Mucosa of stomach (tissue), 1 donor: ENCODE measurements around the gene PHACTR1.

ENCODE experiments used
- H3K27me3 ChIP-seq: one replicate; pipeline ENCODE4 v1.7.0; 2013; ENCODE audit warnings: mild to moderate bottlenecking, low read length; ENCODE audit not compliant: control insufficient read depth, insufficient read depth
- H3K36me3 ChIP-seq: one replicate; pipeline ENCODE4 v1.7.0; 2013; ENCODE audit warnings: low read length; ENCODE audit not compliant: control insufficient read depth, insufficient read depth
- H3K4me1 ChIP-seq: one replicate; pipeline ENCODE4 v1.7.0; 2013; ENCODE audit warnings: mild to moderate bottlenecking, low read length; ENCODE audit not compliant: control insufficient read depth, insufficient read depth
- H3K4me3 ChIP-seq: one replicate; pipeline ENCODE4 v1.7.0; 2013; ENCODE audit warnings: low read length
- H3K9ac ChIP-seq: one replicate; pipeline ENCODE4 v1.7.0; 2013; ENCODE audit warnings: mild to moderate bottlenecking, low read length, moderate library complexity
- H3K9me3 ChIP-seq: one replicate; pipeline ENCODE4 v1.7.0; 2013; ENCODE audit warnings: mild to moderate bottlenecking, low read length, moderate library complexity; ENCODE audit not compliant: control insufficient read depth
- donor health status: Pancreatic carcinoma.

The PHACTR1 gene

DNA sequence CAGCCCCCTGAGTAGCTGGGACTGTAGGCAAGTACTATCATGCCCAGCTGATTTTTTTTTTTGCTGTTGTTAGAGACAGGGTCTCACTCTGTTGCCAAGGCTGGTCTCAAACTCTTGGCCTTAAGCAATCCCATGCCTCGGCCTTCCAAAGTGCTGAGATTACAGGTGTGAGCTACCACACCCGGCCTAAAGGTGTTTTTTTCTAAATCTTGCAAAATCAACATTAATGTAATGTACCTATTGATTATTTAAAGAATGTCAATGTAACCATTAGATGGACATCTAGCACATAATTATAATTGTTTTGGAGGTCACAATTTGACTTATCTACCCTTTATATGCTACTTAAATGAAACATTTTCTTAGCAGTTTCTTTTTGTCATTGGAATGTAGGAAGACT is 126.1 kb downstream of the PHACTR1 start:
- Histone ChIP-seq H3K27me3 (no peaks in the 10 kb centered on the region), H3K9me3 (no peaks in the 10 kb centered on the region), H3K4me1 (no peaks in the 10 kb centered on the region), H3K36me3 (no peaks in the 10 kb centered on the region), H3K4me3 (no peak overlapping the region), H3K9ac (no peak overlapping the region)

DNA sequence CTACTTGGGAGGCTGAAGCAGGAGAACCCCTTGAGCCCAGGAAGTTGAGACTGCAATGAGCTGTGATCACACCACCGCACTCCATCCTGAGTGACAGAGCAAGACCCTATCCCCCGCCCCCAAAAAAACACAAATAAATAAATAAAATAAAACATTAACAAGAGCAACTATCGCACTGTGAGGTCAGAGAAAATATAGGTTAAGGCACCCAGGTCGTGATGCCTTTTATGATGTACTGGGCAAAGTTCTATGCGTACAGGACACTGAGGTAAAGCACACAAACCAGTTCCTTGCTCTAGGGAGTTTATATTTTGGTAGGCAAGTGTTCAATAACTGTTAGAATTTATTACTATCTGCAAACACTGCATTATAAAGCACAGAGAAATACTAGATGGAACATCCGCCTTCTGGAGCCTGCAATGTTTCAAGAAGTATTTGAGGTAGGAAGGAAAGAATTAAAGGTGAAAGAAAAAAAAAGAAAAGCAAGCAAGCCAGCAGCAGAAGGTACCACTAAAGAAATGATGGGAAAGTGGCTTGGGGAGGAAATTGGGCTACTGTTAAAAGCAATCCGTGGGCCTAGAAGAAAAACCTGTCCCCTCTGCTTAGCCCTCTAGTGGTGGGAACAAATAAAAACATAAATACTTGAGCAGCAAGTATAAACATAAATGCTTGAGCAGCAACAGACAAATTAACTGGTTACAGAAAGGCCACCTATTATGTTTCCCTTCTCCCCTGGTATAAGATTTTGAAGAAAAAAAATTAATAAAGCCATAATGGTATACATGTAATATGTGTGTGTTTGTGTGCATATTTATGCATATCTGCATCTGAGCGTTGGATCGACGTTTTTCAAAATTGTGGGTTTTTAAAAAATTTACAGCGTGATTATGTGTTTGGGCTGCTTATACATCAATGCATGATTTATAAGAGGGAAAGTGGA is 128.0 kb downstream of the PHACTR1 start:
- no peaks in the 10 kb centered on the region for H3K9me3 ChIP-seq
- H3K4me1 ChIP-seq = no peaks in the 10 kb centered on the region

DNA sequence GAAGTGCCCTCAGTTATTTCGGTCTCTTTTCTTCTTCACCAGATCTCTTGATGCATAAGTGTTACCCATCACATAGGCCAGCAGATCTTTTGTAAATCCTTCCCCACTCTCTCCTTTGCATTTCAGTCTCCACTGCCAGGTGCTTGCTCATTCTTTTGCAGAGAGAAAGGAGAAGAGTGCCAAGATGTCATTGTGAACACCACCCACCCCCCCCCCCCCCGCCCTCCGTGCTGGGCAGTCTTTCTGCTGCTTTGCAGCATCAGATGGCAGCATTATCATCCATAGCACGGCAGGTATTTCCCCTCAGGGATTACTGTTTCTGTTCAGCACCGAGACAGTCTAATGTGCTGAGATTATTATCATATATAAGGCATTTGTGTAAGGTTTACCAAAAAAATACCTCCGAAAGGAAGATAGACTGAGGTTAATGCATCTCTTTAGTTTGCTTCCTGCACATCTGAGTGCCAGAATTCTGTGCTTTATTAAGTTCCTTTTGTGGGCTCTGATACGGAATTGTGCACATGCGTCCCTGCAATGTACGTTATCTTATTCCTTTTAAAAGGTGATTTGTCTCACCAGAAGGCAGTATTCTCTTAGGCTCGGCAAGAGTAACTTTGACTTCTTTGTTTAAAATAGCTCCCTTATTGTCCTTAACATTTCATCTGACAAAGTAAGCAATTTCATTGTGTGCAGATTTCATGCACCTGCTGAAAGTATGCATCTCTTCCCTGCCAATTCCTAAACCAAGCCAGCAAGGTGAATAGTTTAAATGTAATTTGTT is 128.8 kb downstream of the PHACTR1 start:
- H3K9ac ChIP-seq = no peak overlapping the region
- no peaks in the 10 kb centered on the region for H3K9me3 ChIP-seq
- no peaks in the 10 kb centered on the region for H3K4me1 ChIP-seq
- H3K27me3 ChIP-seq = no peaks in the 10 kb centered on the region
- no peaks in the 10 kb centered on the region for H3K36me3 ChIP-seq
- no peak overlapping the region for H3K4me3 ChIP-seq

More for the DNA sequence above, 128.0 kb downstream of the PHACTR1 start:
- Histone ChIP-seq H3K4me3 (no peak overlapping the region), H3K36me3 (no peaks in the 10 kb centered on the region), H3K9ac (no peak overlapping the region), H3K27me3 (no peaks in the 10 kb centered on the region)

DNA sequence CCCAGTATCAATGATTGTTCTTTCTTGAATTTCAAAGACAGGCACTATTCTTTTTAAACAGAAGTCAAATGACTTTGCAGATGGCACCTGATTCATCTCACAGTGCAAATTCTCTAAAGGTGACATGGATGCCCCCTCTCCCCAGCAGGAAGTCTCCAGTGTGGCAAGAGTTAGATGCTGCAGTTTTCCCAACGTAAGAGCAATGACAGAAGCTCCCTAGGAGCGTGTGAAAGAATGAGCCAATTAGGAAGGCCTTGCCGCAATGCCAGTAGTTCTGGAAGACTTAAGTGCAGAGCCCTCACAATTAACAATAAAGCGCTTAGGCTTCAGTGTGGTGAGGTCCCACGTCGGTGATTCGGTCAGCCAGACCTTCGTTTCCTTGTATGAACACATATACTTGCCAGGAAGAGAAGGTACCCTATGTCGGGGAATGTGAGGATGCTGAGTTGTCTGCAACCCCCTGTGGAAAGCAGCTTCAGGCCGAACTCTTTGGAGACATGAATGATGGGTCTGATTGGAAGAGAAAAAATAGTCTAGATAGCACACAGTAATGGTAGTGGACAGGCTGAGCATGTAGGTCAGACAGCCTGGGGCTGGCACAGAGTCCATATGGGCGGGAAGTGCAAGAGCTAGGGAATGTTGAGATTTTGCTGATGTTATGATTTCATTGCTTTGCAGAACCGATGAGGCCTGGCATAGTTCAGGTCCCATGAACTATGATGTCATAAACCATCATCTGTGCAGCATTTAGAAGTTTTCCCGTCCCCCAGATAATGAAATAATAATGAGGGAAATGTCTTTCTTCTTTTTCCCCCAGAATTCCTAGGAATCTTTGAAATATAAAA is 132.6 kb downstream of the PHACTR1 start:
- Histone ChIP-seq H3K36me3 (no peaks in the 10 kb centered on the region), H3K9ac (no peak overlapping the region), H3K4me3 (no peak overlapping the region), H3K9me3 (no peaks in the 10 kb centered on the region), H3K27me3 (no peaks in the 10 kb centered on the region), H3K4me1 (no peaks in the 10 kb centered on the region)

DNA sequence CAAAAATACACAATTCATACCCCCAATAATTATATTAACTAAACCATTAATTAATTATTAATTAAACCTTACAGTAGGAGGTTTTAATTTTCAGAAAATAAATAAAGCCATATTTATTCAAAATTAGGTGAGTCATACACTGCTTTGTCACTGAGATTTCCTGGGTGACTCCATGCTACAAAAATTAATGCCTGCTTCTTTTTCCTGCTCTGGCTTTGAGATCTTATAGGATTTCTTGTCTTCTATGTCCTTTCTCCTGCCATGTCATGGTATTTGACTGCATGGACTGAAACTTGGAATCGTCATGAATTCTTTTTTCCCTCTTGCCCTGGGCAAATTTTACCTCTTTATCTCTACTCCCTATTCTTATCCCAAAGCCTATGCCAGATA is 133.2 kb downstream of the PHACTR1 start:
- no peak overlapping the region for H3K4me3 ChIP-seq
- H3K4me1 ChIP-seq = no peaks in the 10 kb centered on the region
- H3K9ac ChIP-seq = no peak overlapping the region
- H3K9me3 ChIP-seq = no peaks in the 10 kb centered on the region
- H3K27me3 ChIP-seq = no peaks in the 10 kb centered on the region
- H3K36me3 ChIP-seq = no peaks in the 10 kb centered on the region

DNA sequence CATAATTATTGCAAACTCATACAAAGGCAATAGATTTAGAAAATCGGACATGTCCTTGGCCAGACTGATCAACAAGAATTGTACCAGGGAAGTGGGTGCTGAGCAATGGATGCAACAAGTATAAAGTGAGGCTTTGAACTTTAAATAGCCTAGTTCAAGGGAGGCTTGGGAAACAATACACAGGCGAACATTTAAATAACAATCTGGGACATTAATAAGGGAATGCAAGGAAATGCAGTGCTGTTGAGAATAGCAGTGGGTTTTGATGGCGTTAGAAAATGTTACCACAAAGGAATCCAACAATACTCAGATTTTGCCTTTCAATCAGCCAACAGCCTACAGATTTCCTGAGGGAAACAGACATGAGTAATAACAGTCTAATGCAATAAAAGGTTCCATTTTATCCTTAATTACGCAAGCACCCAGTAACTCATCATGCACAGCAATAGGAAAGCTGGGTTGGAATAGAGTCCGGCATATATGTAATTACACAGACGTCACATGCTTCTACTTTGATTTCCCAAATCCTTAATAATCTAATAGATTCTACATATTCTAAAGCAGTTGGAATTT is 134.6 kb downstream of the PHACTR1 start:
- Histone ChIP-seq H3K4me3 (no peak overlapping the region), H3K9ac (no peak overlapping the region), H3K27me3 (no peaks in the 10 kb centered on the region), H3K36me3 (no peaks in the 10 kb centered on the region), H3K4me1 (no peaks in the 10 kb centered on the region), H3K9me3 (no peaks in the 10 kb centered on the region)

DNA sequence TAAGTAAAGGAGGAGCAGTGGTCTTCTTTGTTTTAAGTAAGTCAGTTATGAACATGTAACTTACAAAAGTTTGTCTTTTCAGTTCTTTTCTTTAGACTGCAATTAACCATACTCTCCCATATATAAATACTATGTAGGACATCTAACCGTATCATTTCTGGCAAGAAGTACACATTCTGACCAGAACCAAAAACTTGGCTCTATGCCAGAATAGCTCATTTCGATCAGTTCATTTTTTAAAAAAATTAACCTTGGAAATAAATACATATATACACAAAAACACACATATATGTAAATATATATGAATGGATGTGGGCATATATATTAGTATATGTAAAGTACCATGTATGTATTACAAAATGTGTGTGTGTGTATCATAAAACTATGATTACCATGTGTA is 145.0 kb downstream of the PHACTR1 start:
- no peaks in the 10 kb centered on the region for H3K9me3 ChIP-seq
- no peaks in the 10 kb centered on the region for H3K27me3 ChIP-seq
- H3K9ac ChIP-seq = no peak overlapping the region
- no peak overlapping the region for H3K4me3 ChIP-seq
- no peaks in the 10 kb centered on the region for H3K4me1 ChIP-seq
- no peaks in the 10 kb centered on the region for H3K36me3 ChIP-seq

DNA sequence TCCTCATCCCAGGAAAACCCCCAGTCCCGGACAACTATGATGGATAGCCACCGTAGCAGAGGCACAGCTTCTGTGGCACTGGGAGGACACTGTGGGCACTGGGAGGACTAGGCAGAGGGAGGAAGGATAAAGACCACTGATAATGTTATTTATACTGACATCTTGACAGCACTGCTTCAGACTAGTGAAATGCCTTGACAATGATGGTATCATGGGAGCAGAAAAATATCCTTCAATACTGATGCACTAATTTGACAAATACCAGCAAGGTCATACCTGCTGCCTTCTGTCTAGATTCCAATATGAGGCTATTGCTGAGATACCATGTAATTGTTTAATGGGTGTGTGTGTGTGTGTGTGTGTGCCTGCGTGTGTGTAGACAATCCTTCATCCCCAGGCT is 148.6 kb downstream of the PHACTR1 start:
- Histone ChIP-seq H3K36me3 (no peaks in the 10 kb centered on the region), H3K27me3 (no peaks in the 10 kb centered on the region), H3K4me3 (no peak overlapping the region), H3K4me1 (no peaks in the 10 kb centered on the region), H3K9me3 (no peaks in the 10 kb centered on the region), H3K9ac (no peak overlapping the region)

DNA sequence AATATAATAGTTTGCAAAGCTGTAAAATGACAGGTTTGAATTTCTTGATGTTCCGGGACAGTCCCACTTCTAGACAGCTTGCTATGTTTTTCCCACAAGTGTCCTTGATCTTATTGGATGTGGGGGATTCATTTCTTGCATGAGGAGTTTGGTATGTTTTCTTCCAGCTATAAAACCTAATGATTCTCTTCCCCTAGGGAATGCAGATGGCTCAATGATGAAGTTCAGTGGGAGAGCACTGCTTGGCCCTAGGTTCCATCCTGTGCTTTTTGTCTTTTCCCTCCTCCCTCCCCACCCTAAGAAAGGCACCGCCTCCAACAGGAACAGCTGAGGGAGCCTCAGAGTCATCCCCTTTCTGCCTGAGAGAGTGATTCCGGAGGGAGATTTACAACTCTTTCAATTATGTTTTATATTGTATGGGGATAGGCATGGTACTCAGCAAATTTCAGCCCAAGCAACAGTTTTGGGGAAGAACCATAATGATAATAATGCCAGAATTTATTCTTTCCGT is 149.2 kb downstream of the PHACTR1 start:
- Histone ChIP-seq H3K9me3 (no peaks in the 10 kb centered on the region), H3K36me3 (no peaks in the 10 kb centered on the region)

DNA sequence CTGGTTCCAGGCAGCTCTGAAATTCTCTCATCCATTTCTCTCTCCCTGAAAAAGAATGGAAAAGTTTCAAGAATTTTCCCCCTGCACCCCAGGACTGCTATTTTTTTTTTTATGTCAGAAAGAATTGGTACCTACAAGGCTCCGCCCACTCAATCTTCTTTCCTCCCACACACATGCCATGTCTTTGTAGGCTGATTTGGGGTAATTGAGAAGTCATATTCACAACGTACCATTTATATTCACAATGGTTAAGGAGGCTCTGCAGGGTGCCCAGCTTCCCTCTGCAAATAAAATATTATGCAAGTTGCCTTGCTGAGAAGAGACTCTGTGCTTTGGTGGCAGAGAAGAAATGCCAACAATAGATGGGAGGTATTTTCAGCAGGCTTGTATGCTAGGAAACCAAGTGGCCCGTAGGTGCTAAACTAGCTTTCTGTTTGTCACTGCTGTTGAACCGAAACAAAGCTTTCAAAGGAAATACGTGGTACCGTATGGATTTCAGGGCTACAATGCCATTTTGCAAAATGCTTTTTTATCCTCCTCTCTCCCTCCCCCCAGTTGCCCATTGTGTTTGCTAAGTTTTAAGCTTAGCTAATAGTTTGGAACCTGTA is 150.0 kb downstream of the PHACTR1 start:
- Histone ChIP-seq H3K9ac (no peak overlapping the region), H3K4me1 (no peaks in the 10 kb centered on the region), H3K27me3 (no peaks in the 10 kb centered on the region), H3K4me3 (no peak overlapping the region), H3K36me3 (no peaks in the 10 kb centered on the region), H3K9me3 (no peaks in the 10 kb centered on the region)

More for the DNA sequence above, 149.2 kb downstream of the PHACTR1 start:
- H3K9ac ChIP-seq = no peak overlapping the region
- no peaks in the 10 kb centered on the region for H3K4me1 ChIP-seq
- H3K4me3 ChIP-seq = no peak overlapping the region
- no peaks in the 10 kb centered on the region for H3K27me3 ChIP-seq

DNA sequence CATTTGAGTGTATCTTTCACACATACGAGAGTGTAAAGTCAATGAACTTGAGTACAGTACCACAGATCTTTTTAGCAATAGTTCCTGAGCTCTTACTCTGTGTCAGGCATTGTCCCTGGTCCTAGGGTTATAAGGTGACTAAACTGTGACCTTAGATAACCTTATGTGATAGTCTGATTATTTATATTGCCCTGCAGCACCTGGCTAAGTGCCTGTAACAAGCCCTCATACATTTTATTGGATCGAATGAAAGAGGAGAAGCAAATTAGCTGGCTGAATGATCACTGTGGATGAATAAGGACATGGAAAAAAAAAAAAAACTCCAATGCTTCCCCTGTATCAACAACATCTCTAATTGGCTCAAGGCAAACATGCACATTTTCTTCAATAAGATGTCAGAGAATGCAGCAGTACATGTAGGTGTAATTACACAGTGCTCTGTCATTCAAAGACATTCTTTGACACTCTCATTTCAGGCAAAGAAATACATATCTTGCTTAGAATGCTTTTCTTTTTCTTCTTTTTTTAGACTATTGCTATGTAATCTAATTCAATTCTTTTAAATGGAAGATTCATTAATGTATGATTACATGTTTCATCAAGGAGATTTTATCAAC is 153.4 kb downstream of the PHACTR1 start:
- H3K4me1 ChIP-seq = no peaks in the 10 kb centered on the region
- no peaks in the 10 kb centered on the region for H3K9me3 ChIP-seq
- no peak overlapping the region for H3K4me3 ChIP-seq
- H3K27me3 ChIP-seq = no peaks in the 10 kb centered on the region
- H3K36me3 ChIP-seq = no peaks in the 10 kb centered on the region
- no peak overlapping the region for H3K9ac ChIP-seq
